ENCODE results near the gene GPBP1L1. TPM values are rescaled to one million over a fixed set of nuclear protein-coding genes. Genes with fewer than 3 reads are reported as not detected.
"Not testable (repeated sequence)": the region's sequence is repeated elsewhere in the genome, so short reads cannot be mapped to it uniquely, and the experiment has no call there.

Gene GPBP1L1
- total and polyA plus RNA-seq, 2 experiments from 2014 or later: 69.3 to 85.6 TPM

DNA sequence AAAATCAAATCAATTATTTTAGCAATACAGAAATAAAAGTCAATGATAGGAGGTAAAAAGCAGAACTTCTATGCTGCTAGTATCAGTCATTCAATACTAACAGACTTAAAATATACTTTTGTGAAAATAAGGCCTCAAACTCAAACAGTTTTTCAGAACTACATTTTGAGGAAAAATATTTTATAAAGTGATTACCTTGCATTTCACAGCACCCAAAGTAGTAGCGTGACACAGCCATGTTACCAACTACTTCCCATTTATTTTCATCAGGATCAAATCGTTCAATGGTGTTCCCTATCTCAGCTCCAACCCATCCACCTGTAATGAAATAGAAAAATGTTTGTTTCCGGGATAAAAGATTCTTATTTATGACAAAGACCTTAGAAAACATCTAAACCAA is 30.4 kb upstream of the GPBP1L1 start:
- no peaks in the 10 kb centered on the region for H3K27me3 ChIP-seq (replicated peaks; ENCODE audit: insufficient read depth)
- no peak overlapping the region for H3K4me2 ChIP-seq (ENCODE audit: unreplicated experiment)
- no peaks in the 10 kb centered on the region for H3K9me2 ChIP-seq (ENCODE audit: insufficient read depth)
- no peaks in the 10 kb centered on the region for H3K79me2 ChIP-seq (ENCODE audit: insufficient read depth)
- no peak overlapping the region for H3K4me3 ChIP-seq
- H3K9ac ChIP-seq: no peak overlapping the region
- DNase-seq: no peak
- peaks cover 19% of the 10 kb centered on the region for H3K4me1 ChIP-seq (ENCODE audit: insufficient read depth)
- TF ChIP-seq EZH2 (IDR thresholded peaks at IDR 0.05; ENCODE audit: insufficient read depth, poor library complexity, severe bottlenecking) (no peak), EZH2phosphoT487 (IDR thresholded peaks at IDR 0.05; ENCODE audit: insufficient read depth, low read depth) (no peak)
- H3F3A ChIP-seq (ENCODE audit: insufficient read depth): peaks cover 14% of the 10 kb centered on the region
- WGBS, 2 experiments (ENCODE audit: low coverage in 1 of 2, low lambda C conversion rate in 2 of 2, missing lambda C conversion rate in 2 of 2): 95 to 96% methylated on average over 3 of the region's 3 CpGs
- H4K20me1 ChIP-seq (ENCODE audit: insufficient read depth): no peaks in the 10 kb centered on the region
- no peak overlapping the region for H3K27ac ChIP-seq
- no peak overlapping the region for H2AFZ ChIP-seq
- no peaks in the 10 kb centered on the region for H3K9me3 ChIP-seq (ENCODE audit: low read depth)
- in situ Hi-C loops (cut with MboI): no loop called here
- peaks cover 6% of the 10 kb centered on the region for H3K36me3 ChIP-seq (ENCODE audit: low read depth)

GRCh38 chr1:45713711-45714110 is 27.4 kb upstream of the GPBP1L1 start:
- no peak overlapping the region for H3K9ac ChIP-seq
- H3K4me3 ChIP-seq: no peak overlapping the region
- H3F3A ChIP-seq (ENCODE audit: insufficient read depth): no peaks in the 10 kb centered on the region; the same call in 1 of the 2 replicates
- H3K36me3 ChIP-seq (ENCODE audit: low read depth): peaks cover 6% of the 10 kb centered on the region
- no peak for TF ChIP-seq EZH2phosphoT487 (IDR thresholded peaks at IDR 0.05; ENCODE audit: insufficient read depth, low read depth)
- TF ChIP-seq EZH2 (IDR thresholded peaks at IDR 0.05; ENCODE audit: insufficient read depth, poor library complexity, severe bottlenecking): no peak
- no peaks in the 10 kb centered on the region for H4K20me1 ChIP-seq (ENCODE audit: insufficient read depth)
- in situ Hi-C loops (cut with MboI): no loop called here
- peaks cover 7% of the 10 kb centered on the region; the same call in 1 of the 2 replicates for H3K4me1 ChIP-seq (ENCODE audit: insufficient read depth)
- H3K27me3 ChIP-seq (replicated peaks; ENCODE audit: insufficient read depth): no peaks in the 10 kb centered on the region
- H3K79me2 ChIP-seq (ENCODE audit: insufficient read depth): no peaks in the 10 kb centered on the region
- no peak overlapping the region for H3K4me2 ChIP-seq (ENCODE audit: unreplicated experiment)
- no peak overlapping the region for H3K27ac ChIP-seq
- no peaks in the 10 kb centered on the region for H3K9me3 ChIP-seq (ENCODE audit: low read depth)
- no peaks in the 10 kb centered on the region for H3K9me2 ChIP-seq (ENCODE audit: insufficient read depth)
- H2AFZ ChIP-seq: no peak overlapping the region
- no peak for DNase-seq
- 75 to 89% methylated on average over 3 of the region's 3 CpGs for WGBS, 2 experiments (ENCODE audit: low coverage in 1 of 2, low lambda C conversion rate in 2 of 2, missing lambda C conversion rate in 2 of 2)

DNA sequence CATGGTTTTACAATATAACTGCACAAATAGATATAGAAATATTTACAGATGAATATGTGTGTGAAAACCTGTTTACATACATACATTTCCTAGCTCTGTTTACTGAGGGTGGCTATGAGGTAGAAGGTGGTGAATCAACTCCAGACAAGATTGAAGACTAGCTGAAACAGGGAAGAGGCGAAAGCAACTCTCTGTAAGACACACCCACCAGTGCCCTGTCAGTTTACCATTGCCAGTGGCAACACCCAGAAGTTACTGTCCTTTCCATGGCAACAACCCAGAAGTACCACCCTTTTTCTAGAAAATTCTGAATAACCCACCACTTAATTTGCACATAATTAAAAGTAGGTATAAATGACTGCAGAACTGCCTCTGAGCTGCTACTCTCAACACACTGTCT is 18.3 kb upstream of the GPBP1L1 start:
- no peaks in the 10 kb centered on the region for H3K9me2 ChIP-seq (ENCODE audit: insufficient read depth)
- no peak overlapping the region for H3K9ac ChIP-seq
- H3K79me2 ChIP-seq (ENCODE audit: insufficient read depth): no peaks in the 10 kb centered on the region

DNA sequence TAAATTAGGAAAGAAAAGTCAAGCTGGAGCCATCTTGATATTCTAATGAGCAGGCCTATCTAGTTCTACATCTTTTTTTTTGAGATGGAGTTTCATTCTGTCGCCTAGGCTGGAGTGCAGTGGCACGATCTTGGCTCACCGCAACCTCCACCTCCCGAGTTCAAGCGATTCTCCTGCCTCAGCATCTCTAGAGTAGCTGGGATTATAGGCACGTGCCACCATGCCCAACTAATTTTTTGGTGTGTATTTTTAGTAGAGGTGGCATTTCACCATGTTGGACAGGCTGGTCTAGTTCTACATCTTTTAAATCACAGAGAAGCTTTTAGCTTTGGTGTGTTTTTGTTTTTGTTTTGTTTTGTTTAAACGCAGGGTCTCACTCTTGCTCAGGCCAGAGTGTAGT is 8.5 kb upstream of the GPBP1L1 start:
- H3K27ac ChIP-seq: no peak overlapping the region
- H3K27me3 ChIP-seq (replicated peaks; ENCODE audit: insufficient read depth): no peaks in the 10 kb centered on the region
- H3K4me3 ChIP-seq: no peak overlapping the region
- no peaks in the 10 kb centered on the region for H4K20me1 ChIP-seq (ENCODE audit: insufficient read depth)
- in situ Hi-C loops (cut with MboI): no loop called here
- no peaks in the 10 kb centered on the region for H3K9me2 ChIP-seq (ENCODE audit: insufficient read depth)
- H3K9me3 ChIP-seq (ENCODE audit: low read depth): no peaks in the 10 kb centered on the region
- no peak overlapping the region for H2AFZ ChIP-seq
- TF ChIP-seq EZH2phosphoT487 (IDR thresholded peaks at IDR 0.05; ENCODE audit: insufficient read depth, low read depth) (no peak), EZH2 (IDR thresholded peaks at IDR 0.05; ENCODE audit: insufficient read depth, poor library complexity, severe bottlenecking) (no peak)
- peaks cover 22% of the 10 kb centered on the region for H3K79me2 ChIP-seq (ENCODE audit: insufficient read depth)
- peaks cover 20% of the 10 kb centered on the region; the same call in 1 of the 2 replicates for H3K36me3 ChIP-seq (ENCODE audit: low read depth)
- 79 to 84% methylated on average over 7 of the region's 7 CpGs for WGBS, 2 experiments (ENCODE audit: low coverage in 1 of 2, low lambda C conversion rate in 2 of 2, missing lambda C conversion rate in 2 of 2)
- no peak overlapping the region for H3K9ac ChIP-seq
- no peak overlapping the region for H3K4me2 ChIP-seq (ENCODE audit: unreplicated experiment)
- H3F3A ChIP-seq (ENCODE audit: insufficient read depth): 0 out of 2 replicates have a peak, but pooled peaks cover 20% of the 10 kb centered on the region
- H3K4me1 ChIP-seq (ENCODE audit: insufficient read depth): no peaks in the 10 kb centered on the region; the same call in 1 of the 2 replicates
- DNase-seq: no peak

More for the DNA sequence above, 18.3 kb upstream of the GPBP1L1 start:
- Histone ChIP-seq H3F3A (ENCODE audit: insufficient read depth) (peaks cover 8% of the 10 kb centered on the region; the same call in 1 of the 2 replicates), H3K27ac (no peak overlapping the region), H2AFZ (no peak overlapping the region), H3K36me3 (ENCODE audit: low read depth) (peaks cover 6% of the 10 kb centered on the region), H3K4me2 (ENCODE audit: unreplicated experiment) (no peak overlapping the region), H3K4me1 (ENCODE audit: insufficient read depth) (no peaks in the 10 kb centered on the region), H4K20me1 (ENCODE audit: insufficient read depth) (no peaks in the 10 kb centered on the region), H3K27me3 (replicated peaks; ENCODE audit: insufficient read depth) (no peaks in the 10 kb centered on the region), H3K4me3 (no peak overlapping the region), H3K9me3 (ENCODE audit: low read depth) (no peaks in the 10 kb centered on the region)
- DNase-seq: no peak
- in situ Hi-C loops (cut with MboI): no loop called here
- WGBS, 2 experiments (ENCODE audit: low coverage in 1 of 2, low lambda C conversion rate in 2 of 2, missing lambda C conversion rate in 2 of 2): 93 to 100% methylated on average over 1 of the region's 1 CpG
- TF ChIP-seq EZH2 (IDR thresholded peaks at IDR 0.05; ENCODE audit: insufficient read depth, poor library complexity, severe bottlenecking) (no peak), EZH2phosphoT487 (IDR thresholded peaks at IDR 0.05; ENCODE audit: insufficient read depth, low read depth) (no peak)

GRCh38 chr1:45693811-45694210 is 7.5 kb upstream of the GPBP1L1 start:
- H4K20me1 ChIP-seq (ENCODE audit: insufficient read depth); H3K27me3 ChIP-seq (replicated peaks; ENCODE audit: insufficient read depth); H3K9ac ChIP-seq; DNase-seq; H3K4me3 ChIP-seq; H3K9me2 ChIP-seq (ENCODE audit: insufficient read depth); in situ Hi-C loops (cut with MboI); H3K27ac ChIP-seq; H3K9me3 ChIP-seq (ENCODE audit: low read depth); H3K4me1 ChIP-seq (ENCODE audit: insufficient read depth); H3K4me2 ChIP-seq (ENCODE audit: unreplicated experiment); H2AFZ ChIP-seq: not testable (repeated sequence)
- H3F3A ChIP-seq (ENCODE audit: insufficient read depth): 0 out of 2 replicates have a peak, but pooled peaks cover 20% of the 10 kb centered on the region
- H3K36me3 ChIP-seq (ENCODE audit: low read depth): peaks cover 20% of the 10 kb centered on the region; the same call in 1 of the 2 replicates
- 78 to 80% methylated on average over 8 of the region's 8 CpGs for WGBS, 2 experiments (ENCODE audit: low coverage in 1 of 2, low lambda C conversion rate in 2 of 2, missing lambda C conversion rate in 2 of 2)
- H3K79me2 ChIP-seq (ENCODE audit: insufficient read depth): peaks cover 32% of the 10 kb centered on the region

All from GM23248 (cell line).